Tibial artery (tissue), 4 donors: ENCODE measurements around the gene PAQR8.
A peak's percentile ranks its signal among the peaks of the same experiment; 100 is the strongest.
"Not testable (repeated sequence)": the region's sequence is repeated elsewhere in the genome, so short reads cannot be mapped to it uniquely, and the experiment has no call there.

Source experiments
- DNase-seq, 2 donors: peaks; one replicate each; pipeline ENCODE4 v3.0.0-alpha.2; 2019
- H3K27ac ChIP-seq, 2 donors: fragments of 200-600 bp; sonication (generic) in 1 of 2; 1 replicate in 1 of 2; 2 replicates in 1 of 2; pipeline ENCODE4 v1.5.1; 2018 to 2019; ENCODE audit warnings: mild to moderate bottlenecking in 1 of 2
- H3K27me3 ChIP-seq, 2 donors: fragments of 200-600 bp; sonication (generic) in 1 of 2; one replicate each; pipeline versions ENCODE4 v1.5.1 to v1.6.0; 2016 to 2019
- H3K36me3 ChIP-seq, 3 donors: fragments of 200-600 bp; sonication (generic) in 2 of 3; one replicate each; pipeline ENCODE4 v1.5.1; 2016 to 2019; ENCODE audit warnings: mild to moderate bottlenecking in 2 of 3
- H3K4me1 ChIP-seq, 4 donors: fragments of 200-600 bp; sonication (generic) in 2 of 4; 1 replicate in 3 of 4; 2 replicates in 1 of 4; pipeline ENCODE4 v1.5.1; 2016 to 2019
- H3K4me3 ChIP-seq, 2 donors: fragments of 200-600 bp; sonication (generic) in 1 of 2; 1 replicate in 1 of 2; 2 replicates in 1 of 2; pipeline ENCODE4 v1.5.1; 2018 to 2019; ENCODE audit warnings: mild to moderate bottlenecking in 2 of 2
- H3K9me3 ChIP-seq, 3 donors: fragments of 200-600 bp; sonication (generic) in 1 of 3; one replicate each; pipeline ENCODE4 v1.5.1; 2016 to 2019
- CTCF ChIP-seq, 2 experiments: fragments of 200-600 bp in 1 of 2; fragments of 450-650 bp in 1 of 2; IDR thresholded peaks; one replicate each; pipeline ENCODE4 v1.5.1; 2017 to 2019; ENCODE audit warnings: antibody characterized with exemption in 2 of 2, mild to moderate bottlenecking in 1 of 2, moderate library complexity in 1 of 2
- intact Hi-C: fragments of 100-400 bp; cut with DNase I; formaldehyde crosslinking; loops from one replicate; pipeline ENCODE4 v1.15.0; 2023; ENCODE audit warnings: low total_unique reads

Gene PAQR8

GRCh38 chr6:52423971-52424381, 62.0 kb downstream of the PAQR8 start:
- no peak for DNase-seq
- intact Hi-C loops = loop anchor here (5.0 kb wide), 2 partner anchors 62 to 153 kb away; partner anchors contain the start of genes PAQR8 and TRAM2
- H3K27ac ChIP-seq = peak overlapping the region; percentile 36 to 65

GRCh38 chr6:52424513-52424912, 62.6 kb downstream of the PAQR8 start:
- no peak for TF ChIP-seq CTCF (IDR thresholded peaks at IDR 0.05)
- H3K27ac ChIP-seq = peak overlapping the region; percentile 55 to 65
- no peaks in the 10 kb centered on the region for H3K36me3 ChIP-seq
- H3K4me1 ChIP-seq = peaks cover 0 to 22% (median 14%) of the 10 kb centered on the region in 4 donors
- H3K27me3 ChIP-seq = no peaks in the 10 kb centered on the region
- no peak overlapping the region for H3K4me3 ChIP-seq
- no peaks in the 10 kb centered on the region for H3K9me3 ChIP-seq
- intact Hi-C loops = loop anchor here (5.0 kb wide), 2 partner anchors 62 to 153 kb away; partner anchors contain the start of genes PAQR8 and TRAM2
- no peak for DNase-seq

More at GRCh38 chr6:52423971-52424381, 62.0 kb downstream of the PAQR8 start:
- H3K4me1 ChIP-seq = peaks cover 0 to 25% (median 17%) of the 10 kb centered on the region in 4 donors
- no peak overlapping the region for H3K4me3 ChIP-seq
- H3K9me3 ChIP-seq = no peaks in the 10 kb centered on the region
- H3K27me3 ChIP-seq = no peaks in the 10 kb centered on the region
- TF ChIP-seq CTCF (IDR thresholded peaks at IDR 0.05) = no peak
- H3K36me3 ChIP-seq = no peaks in the 10 kb centered on the region

- H3K9me3 ChIP-seq = no peaks in the 10 kb centered on the region
- no peaks in the 10 kb centered on the region for H3K36me3 ChIP-seq
- TF ChIP-seq CTCF (IDR thresholded peaks at IDR 0.05) = no peak
- intact Hi-C loops = no loop called here
- no peak for DNase-seq
- peaks cover 0 to 19% (median 9%) of the 10 kb centered on the region in 4 donors for H3K4me1 ChIP-seq
- no peak overlapping the region for H3K27ac ChIP-seq
- no peak overlapping the region for H3K4me3 ChIP-seq
- no peaks in the 10 kb centered on the region for H3K27me3 ChIP-seq
Measured at GRCh38 chr6:52426667-52427066, 64.7 kb downstream of the PAQR8 start.

GRCh38 chr6:52433294-52433693, 71.3 kb downstream of the PAQR8 start:
- DNase-seq, H3K27me3 ChIP-seq, H3K9me3 ChIP-seq, H3K36me3 ChIP-seq, H3K27ac ChIP-seq, intact Hi-C loops, H3K4me1 ChIP-seq, H3K4me3 ChIP-seq: not testable (repeated sequence)

- Histone ChIP-seq H3K27me3 (no peaks in the 10 kb centered on the region), H3K36me3 (peaks cover 0 to 14% (median 3%) of the 10 kb centered on the region in 3 donors), H3K4me3 (no peak overlapping the region), H3K4me1 (no peaks in the 10 kb centered on the region), H3K9me3 (no peaks in the 10 kb centered on the region), H3K27ac (no peak overlapping the region)
- no peak for DNase-seq
- no peak for TF ChIP-seq CTCF (IDR thresholded peaks at IDR 0.05)
- intact Hi-C loops = no loop called here
Measured at GRCh38 chr6:52435345-52435744, 73.4 kb downstream of the PAQR8 start.

- Histone ChIP-seq H3K4me1 (no peaks in the 10 kb centered on the region), H3K36me3 (peaks cover 0 to 12% (median 6%) of the 10 kb centered on the region in 3 donors), H3K9me3 (no peaks in the 10 kb centered on the region), H3K4me3 (no peak overlapping the region), H3K27me3 (no peaks in the 10 kb centered on the region), H3K27ac (no peak overlapping the region)
- DNase-seq = no peak
- intact Hi-C loops = no loop called here
- no peak for TF ChIP-seq CTCF (IDR thresholded peaks at IDR 0.05)
Measured at GRCh38 chr6:52438926-52439325, 77.0 kb downstream of the PAQR8 start.
